CD4-positive, alpha-beta T cell treated with Interleukin-6 at 100 ng/mL for 8 hours (primary cell): ENCODE measurements around the gene ADAMTS19.
A peak's percentile ranks its signal among the peaks of the same experiment; 100 is the strongest.

ENCODE experiments used
- DNase-seq: peaks from one replicate; pipeline ENCODE4 v3.0.0-alpha.2; 2020; ENCODE audit warnings: mixed read lengths, low spot score

Gene ADAMTS19

GRCh38 chr5:129766798-129767197, 306.7 kb downstream of the ADAMTS19 start:
- DNase-seq, result no peak

DNA sequence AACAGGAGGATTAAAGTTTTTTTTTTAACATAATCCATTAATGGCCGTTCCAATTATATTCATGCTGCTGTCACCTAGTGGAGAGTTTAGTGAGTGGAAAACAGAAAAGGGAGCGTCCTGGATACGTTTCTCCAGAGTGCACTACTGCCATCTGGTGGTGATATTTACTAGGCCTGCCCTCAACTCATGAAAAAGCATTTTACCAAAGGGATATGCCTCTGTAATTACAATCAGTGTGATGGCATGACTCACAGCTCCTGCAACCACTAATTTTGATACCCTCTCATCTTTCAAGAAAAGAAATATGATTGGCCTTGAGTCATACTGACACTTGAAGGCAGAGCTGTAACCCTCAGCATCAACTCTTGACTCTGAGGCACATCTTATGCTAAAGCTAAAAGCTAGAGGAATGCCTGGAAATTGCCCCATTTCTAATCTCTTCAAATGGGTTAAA, 307.9 kb downstream of the ADAMTS19 start:
- peak; percentile 51 for DNase-seq

- DNase-seq, result no peak
Observed at GRCh38 chr5:129768735-129769134, 308.6 kb downstream of the ADAMTS19 start.

DNA sequence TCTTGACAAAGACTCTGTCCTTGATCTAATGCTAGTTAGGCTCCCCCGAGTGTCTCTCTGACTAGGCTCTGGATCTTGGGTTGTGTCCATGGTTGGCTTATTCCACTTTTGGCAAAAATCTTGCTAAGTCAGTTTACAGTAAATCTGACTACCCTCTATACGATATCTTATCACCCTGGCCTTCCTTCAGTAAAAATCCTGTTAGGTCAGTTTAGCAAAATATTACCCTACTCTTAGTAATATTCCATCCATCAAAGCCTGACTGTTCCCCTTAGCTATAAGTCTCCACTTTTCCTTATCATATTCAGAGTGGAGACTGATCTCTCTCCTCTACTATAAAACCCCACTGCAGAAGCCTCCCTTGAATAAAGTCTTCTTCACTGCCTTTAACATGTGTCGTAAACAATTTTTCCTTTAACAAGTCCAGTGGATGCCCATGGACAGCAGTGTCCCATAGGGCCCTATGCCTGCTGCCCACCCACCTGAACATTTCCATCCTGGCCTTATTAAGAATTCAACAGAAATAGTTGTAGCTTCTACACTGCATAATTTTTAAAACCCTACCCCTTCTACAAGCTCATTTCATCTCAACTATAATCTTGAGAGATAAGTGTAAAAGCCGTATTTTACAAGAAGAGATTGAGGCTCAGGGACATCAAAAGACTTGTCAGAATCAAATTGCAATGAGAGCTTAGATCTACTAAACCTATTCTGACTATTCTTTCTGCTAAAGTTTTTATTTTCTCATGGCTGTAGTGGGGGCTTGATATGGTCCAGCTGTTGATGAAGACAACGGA, 310.1 kb downstream of the ADAMTS19 start:
- DNase-seq, result no peak

DNA sequence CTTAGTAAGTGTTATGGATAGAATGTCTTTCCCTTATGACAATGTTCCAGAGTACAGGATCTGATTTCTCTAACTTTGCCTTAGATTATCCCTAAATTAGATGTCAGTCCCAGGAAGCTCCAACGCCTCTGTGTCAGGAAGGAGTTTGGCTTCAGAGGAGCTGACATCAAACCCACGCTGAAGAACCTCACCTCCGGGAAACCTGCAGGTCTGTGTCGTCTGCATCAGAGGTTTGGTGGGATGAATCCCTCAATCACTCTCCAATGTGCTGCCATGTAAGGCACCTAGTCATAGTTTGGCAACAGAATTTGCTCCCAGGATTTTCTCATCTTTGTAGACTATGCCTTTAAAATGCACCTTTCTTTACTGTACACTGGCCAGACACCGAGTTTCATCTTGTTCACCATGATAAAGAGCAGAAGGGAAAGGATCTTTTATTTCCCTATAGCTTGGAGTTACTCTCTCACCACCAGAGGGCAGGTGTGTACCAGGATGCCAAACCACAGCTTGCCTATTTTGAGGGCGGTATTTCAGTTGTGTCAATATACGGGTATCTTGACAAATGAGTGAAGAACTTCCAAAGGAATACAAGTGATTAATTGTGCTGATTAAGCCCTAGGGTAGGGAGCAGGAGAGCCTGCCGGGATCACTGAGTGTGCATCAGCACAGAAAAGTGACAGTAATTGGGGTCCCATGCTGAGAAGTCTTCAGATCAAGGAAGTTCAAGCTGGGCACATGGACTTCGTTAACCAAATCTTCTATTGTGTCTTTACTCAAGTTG, 311.1 kb downstream of the ADAMTS19 start:
- peak; percentile 15 for DNase-seq

GRCh38 chr5:129773376-129773775, 313.3 kb downstream of the ADAMTS19 start:
- no peak for DNase-seq

GRCh38 chr5:129781594-129781993, 321.5 kb downstream of the ADAMTS19 start:
- DNase-seq, result no peak
